SK-N-SH (cell line): ENCODE results near the gene SPACA9. TPM values are rescaled to one million over a fixed set of nuclear protein-coding genes. Genes with fewer than 3 reads are reported as not detected.

Experiments
- CTCF ChIA-PET: fragments of 300-600, 350-600 bp; formaldehyde crosslinking; extraction: SDS; loops from one replicate; lab custom pipeline; 2021; lab: Yijun Ruan, JAX
- POLR2A ChIA-PET: fragments of 350-600 bp; sonication (Branson Sonifier 250); formaldehyde crosslinking; extraction: SDS; loops from one replicate; lab custom pipeline; 2020; ENCODE audit warnings: antibody characterized with exemption, inconsistent platforms; lab: Yijun Ruan, JAX
- DNase-seq: peaks from one replicate; pipeline ENCODE4 v3.0.0; 2012
- H2AFZ ChIP-seq: fragments of 200-600 bp; sonication (generic); 2 replicates; pipeline ENCODE4 v1.8.1; 2016; ENCODE audit warnings: antibody characterized with exemption, mild to moderate bottlenecking, low read depth
- H3F3A ChIP-seq: fragments of 200-600 bp; sonication (generic); replicated peaks from 2 replicates; pipeline ENCODE3; 2016; ENCODE audit warnings: antibody characterized with exemption, mild to moderate bottlenecking; ENCODE audit not compliant: insufficient read depth
- H3K27ac ChIP-seq, 2 experiments: fragments of 200-500 bp in 1 of 2; fragments of 200-600 bp in 1 of 2; sonication (Bioruptor generic) in 1 of 2; sonication (generic), shearing (Covaris generic) in 1 of 2; 2 replicates each; pipeline versions ENCODE4 v1.5.1 to v1.6.1; 2014 to 2016; ENCODE audit warnings: low read depth in 2 of 2, inconsistent platforms in 1 of 2, low read length in 1 of 2, mild to moderate bottlenecking in 1 of 2, mixed read lengths in 1 of 2
- H3K27me3 ChIP-seq: fragments of 200-600 bp; sonication (generic), shearing (Covaris generic); 2 replicates; pipeline ENCODE4 v1.6.1; 2016; ENCODE audit warnings: mixed run types; ENCODE audit not compliant: insufficient read depth
- H3K36me3 ChIP-seq, 2 experiments: fragments of 200-500 bp in 1 of 2; fragments of 200-600 bp in 1 of 2; sonication (Bioruptor generic) in 1 of 2; sonication (generic) in 1 of 2; replicated peaks in 1 of 2; 2 replicates each; pipeline versions ENCODE3 to v1.5.1; 2014 to 2016; ENCODE audit warnings: low read length in 1 of 2, mild to moderate bottlenecking in 1 of 2; ENCODE audit not compliant: insufficient read depth in 2 of 2, control insufficient read depth in 1 of 2
- H3K4me1 ChIP-seq, 2 experiments: fragments of 200-500 bp in 1 of 2; fragments of 200-600 bp in 1 of 2; sonication (Bioruptor generic) in 1 of 2; sonication (generic), shearing (Covaris generic) in 1 of 2; 2 replicates each; pipeline versions ENCODE4 v1.5.1 to v1.6.1; 2014 to 2016; ENCODE audit warnings: low read depth in 1 of 2, low read length in 1 of 2, mixed run types in 1 of 2; ENCODE audit not compliant: insufficient read depth in 2 of 2, control insufficient read depth in 1 of 2
- H3K4me2 ChIP-seq: fragments of 200-600 bp; sonication (generic), shearing (Covaris generic); 2 replicates; pipeline ENCODE4 v1.6.1; 2017; ENCODE audit warnings: mixed run types
- H3K4me3 ChIP-seq, 2 experiments: fragments of 200-500 bp in 1 of 2; fragments of 200-600 bp in 1 of 2; sonication (Bioruptor generic) in 1 of 2; sonication (generic), shearing (Covaris generic) in 1 of 2; 2 replicates each; pipeline versions ENCODE4 v1.5.1 to v1.8.1; 2014 to 2016; ENCODE audit warnings: low read depth in 2 of 2, inconsistent platforms in 1 of 2, low read length in 1 of 2, mild to moderate bottlenecking in 1 of 2, mixed read lengths in 1 of 2, moderate library complexity in 1 of 2
- H3K79me2 ChIP-seq: fragments of 200-600 bp; sonication (generic); 2 replicates; pipeline ENCODE4 v1.8.1; 2017; ENCODE audit warnings: mild to moderate bottlenecking; ENCODE audit not compliant: insufficient read depth
- H3K9ac ChIP-seq: fragments of 200-600 bp; sonication (generic); 2 replicates; pipeline ENCODE4 v1.6.1; 2017; ENCODE audit warnings: mixed run types
- H3K9me2 ChIP-seq: fragments of 200-600 bp; sonication (generic); 2 replicates; pipeline ENCODE4 v1.6.1; 2017; ENCODE audit warnings: mixed run types
- H3K9me3 ChIP-seq: fragments of 200-600 bp; sonication (generic); 2 replicates; pipeline ENCODE4 v1.6.1; 2017; ENCODE audit warnings: mixed run types, mild to moderate bottlenecking, moderate library complexity
- H4K20me1 ChIP-seq: fragments of 200-600 bp; sonication (generic); 2 replicates; pipeline ENCODE4 v1.6.1; 2017; ENCODE audit warnings: mild to moderate bottlenecking, mixed run types; ENCODE audit not compliant: insufficient read depth
- CTCF ChIP-seq: fragments of 200-600 bp; sonication (generic); IDR thresholded peaks from 2 replicates; pipeline ENCODE4 v1.6.1; 2017; ENCODE audit warnings: antibody characterized with exemption, mild to moderate bottlenecking, moderate library complexity
- FOXJ3 ChIP-seq: sonication (generic); formaldehyde crosslinking; IDR thresholded peaks from 2 replicates; pipeline ENCODE4 v1.5.1; 2020; ENCODE audit warnings: mild to moderate bottlenecking, missing genetic modification reagents
- NFIC ChIP-seq: IDR thresholded peaks from 2 replicates; pipeline ENCODE4 v1.4.0; 2012; ENCODE audit warnings: borderline replicate concordance
- NRF1 ChIP-seq: IDR thresholded peaks from 2 replicates; pipeline ENCODE4 v1.6.1; 2012; ENCODE audit warnings: low read depth, mild to moderate bottlenecking, low read length
- RCOR1 ChIP-seq: fragments of 150-350 bp; IDR thresholded peaks from 2 replicates; pipeline ENCODE4 v1.6.1; 2017; ENCODE audit warnings: antibody characterized with exemption, low read length
- RFX5 ChIP-seq: IDR thresholded peaks from 2 replicates; pipeline ENCODE4 v1.6.1; 2012; ENCODE audit warnings: mild to moderate bottlenecking, improper control_type of control experiment, low read length
- RXRA ChIP-seq: IDR thresholded peaks from 2 replicates; pipeline ENCODE4 v1.4.0; 2012; ENCODE audit warnings: low read depth, mild to moderate bottlenecking, borderline replicate concordance
- ZBTB33 ChIP-seq: IDR thresholded peaks from 2 replicates; pipeline ENCODE4 v1.4.0; 2012; ENCODE audit warnings: low read depth, borderline replicate concordance
- WGBS: methylation state at CpG from one replicate; pipeline ENCODE4 v1.1.6; 2017; ENCODE audit warnings: low lambda C conversion rate; 5-methylcytosine and 5-hydroxymethylcytosine counted together
- polyA plus RNA-seq, 3 experiments: library from polyadenylated mRNA; depleted of rRNA; stranded (reverse); fragments of >200 nt; gene quantifications; 2 replicates each; pipeline ENCODE4 v1.2.3, GENCODE V29; 2012

SPACA9 gene
- polyA plus RNA-seq, 1 of the 3 experiments (the other 2 are of a cell fraction), result 9.8 TPM

GRCh38 chr9:132858751-132859150 lies 19.9 kb upstream of the SPACA9 start:
- Histone ChIP-seq H3K27ac (no peak overlapping the region), H3K9ac (no peak overlapping the region), H3K4me2 (no peak overlapping the region), H3K9me3 (no peaks in the 10 kb centered on the region), H4K20me1 (no peaks in the 10 kb centered on the region), H3K4me1 (peaks cover 0 to 22% of the 10 kb centered on the region in 2 experiments; a peak in 1 of 4 replicates), H2AFZ (no peak overlapping the region), H3K27me3 (no peaks in the 10 kb centered on the region), H3K36me3 (no peaks in the 10 kb centered on the region), H3F3A (no peaks in the 10 kb centered on the region), H3K79me2 (no peaks in the 10 kb centered on the region), H3K4me3 (no peak overlapping the region), H3K9me2 (no peaks in the 10 kb centered on the region)
- DNase-seq, result no peak
- POLR2A ChIA-PET, result no interaction called here
- WGBS, result 71% methylated on average over 7 of the region's 7 CpGs
- CTCF ChIA-PET, result interaction anchor here (1.1 to 3.3 kb wide), 3 partner anchors 9 to 43 kb away, joined by 3 to 14 read pairs (median 5); no protein-coding TSS in a partner anchor
- TF ChIP-seq RCOR1, result no peak

GRCh38 chr9:132861666-132862065 lies 17.0 kb upstream of the SPACA9 start:
- H3K36me3 ChIP-seq, result no peaks in the 10 kb centered on the region
- ChIA-PET POLR2A (interaction anchor here (0.8 kb wide), 1 partner anchor 56 kb away, joined by 3 read pairs; no protein-coding TSS in a partner anchor), CTCF (interaction anchor here (0.6 to 1.8 kb wide), 5 partner anchors 10 to 729 kb away, joined by 3 to 5 read pairs (median 4); no protein-coding TSS in a partner anchor)
- H3K4me1 ChIP-seq, result peaks cover 0 to 22% of the 10 kb centered on the region in 2 experiments; a peak in 1 of 4 replicates
- DNase-seq, result no peak
- H3K9me2 ChIP-seq, result no peaks in the 10 kb centered on the region
- no peaks in the 10 kb centered on the region for H4K20me1 ChIP-seq
- TF ChIP-seq CTCF (no peak), NFIC (no peak), ZBTB33 (no peak)
- H3F3A ChIP-seq, result no peaks in the 10 kb centered on the region
- H3K79me2 ChIP-seq, result no peaks in the 10 kb centered on the region
- no peaks in the 10 kb centered on the region for H3K9me3 ChIP-seq
- H2AFZ ChIP-seq, result no peak overlapping the region
- no peaks in the 10 kb centered on the region for H3K27me3 ChIP-seq
- H3K9ac ChIP-seq, result no peak overlapping the region
- H3K27ac ChIP-seq, result no peak overlapping the region
- no peak overlapping the region for H3K4me3 ChIP-seq
- WGBS, result 82% methylated on average over 3 of the region's 3 CpGs
- no peak overlapping the region for H3K4me2 ChIP-seq

- Histone ChIP-seq H3K9me2 (no peaks in the 10 kb centered on the region), H3K79me2 (no peaks in the 10 kb centered on the region), H3K4me1 (peaks cover 0 to 18% of the 10 kb centered on the region in 2 experiments; a peak in 1 of 4 replicates), H3K4me2 (no peak overlapping the region), H3K9me3 (no peaks in the 10 kb centered on the region), H3F3A (no peaks in the 10 kb centered on the region), H4K20me1 (no peaks in the 10 kb centered on the region), H3K27ac (no peak overlapping the region), H3K9ac (no peak overlapping the region), H3K4me3 (no peak overlapping the region), H3K36me3 (no peaks in the 10 kb centered on the region), H2AFZ (no peak overlapping the region), H3K27me3 (no peaks in the 10 kb centered on the region)
- ChIA-PET POLR2A (no interaction called here), CTCF (interaction anchor here (0.6 to 1.6 kb wide), 4 partner anchors 10 to 730 kb away, joined by 3 to 4 read pairs (median 4); no protein-coding TSS in a partner anchor)
- TF ChIP-seq NRF1 (no peak), RFX5 (no peak), CTCF (no peak), FOXJ3 (CRISPR knock-in tag) (no peak), RXRA (no peak)
- WGBS, result 75% methylated on average over 6 of the region's 6 CpGs
- DNase-seq, result no peak
Observed at GRCh38 chr9:132862533-132862932, 16.2 kb upstream of the SPACA9 start.
